HCT116 (cell line): ENCODE results near the gene PJA1.

ENCODE experiments used
- POLR2A ChIP-seq: IDR thresholded peaks from 2 replicates; pipeline ENCODE4 v1.7.0; 2011; ENCODE audit warnings: borderline replicate concordance; ENCODE audit not compliant: insufficient read depth, insufficient read length; ENCODE audit errors: extremely low read depth
- POLR2AphosphoS5 ChIP-seq: IDR thresholded peaks from 2 replicates; pipeline ENCODE4 v1.6.1; 2011; ENCODE audit warnings: mild to moderate bottlenecking, low read depth, low read length, moderate library complexity
- TF ChIP-seq, protein P1 (sequence below), 3 experiments: fragments of 200-600 bp in 1 of 3; sonication (generic) in 1 of 3; IDR thresholded peaks in 2 of 3; conservative IDR thresholded peaks in 1 of 3; 2 replicates each; pipeline ENCODE4 v1.5.1; 2012 to 2017; ENCODE audit warnings: low read depth in 2 of 3, low read length in 2 of 3, antibody characterized with exemption in 1 of 3, borderline replicate concordance in 1 of 3, control low read depth in 1 of 3, mild to moderate bottlenecking in 1 of 3, mixed read lengths in 1 of 3, mixed run types in 1 of 3, moderate library complexity in 1 of 3; ENCODE audit not compliant: insufficient read depth in 1 of 3

DNA sequence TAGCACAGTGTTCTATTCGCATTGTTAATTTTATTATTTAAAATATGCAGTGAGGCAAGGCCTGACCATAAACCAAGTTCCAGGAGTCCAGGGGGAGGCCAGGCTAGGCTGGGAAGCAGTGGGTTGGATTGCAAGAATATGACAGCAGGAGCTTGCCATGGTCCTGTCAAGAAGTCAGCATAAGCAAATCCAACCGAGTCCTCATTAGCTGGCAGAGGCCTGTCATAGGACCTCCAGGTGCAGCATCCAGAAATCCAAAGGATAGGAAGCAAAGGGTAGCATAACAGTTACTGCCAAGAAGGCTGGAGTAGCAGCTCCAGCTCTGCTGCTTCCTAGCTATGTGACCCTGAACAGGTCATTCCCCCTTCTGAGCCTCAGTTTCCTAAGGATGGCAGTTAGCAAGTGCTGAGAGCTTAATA is 13.4 kb downstream of the PJA1 start:
- TF ChIP-seq, protein P1, sequence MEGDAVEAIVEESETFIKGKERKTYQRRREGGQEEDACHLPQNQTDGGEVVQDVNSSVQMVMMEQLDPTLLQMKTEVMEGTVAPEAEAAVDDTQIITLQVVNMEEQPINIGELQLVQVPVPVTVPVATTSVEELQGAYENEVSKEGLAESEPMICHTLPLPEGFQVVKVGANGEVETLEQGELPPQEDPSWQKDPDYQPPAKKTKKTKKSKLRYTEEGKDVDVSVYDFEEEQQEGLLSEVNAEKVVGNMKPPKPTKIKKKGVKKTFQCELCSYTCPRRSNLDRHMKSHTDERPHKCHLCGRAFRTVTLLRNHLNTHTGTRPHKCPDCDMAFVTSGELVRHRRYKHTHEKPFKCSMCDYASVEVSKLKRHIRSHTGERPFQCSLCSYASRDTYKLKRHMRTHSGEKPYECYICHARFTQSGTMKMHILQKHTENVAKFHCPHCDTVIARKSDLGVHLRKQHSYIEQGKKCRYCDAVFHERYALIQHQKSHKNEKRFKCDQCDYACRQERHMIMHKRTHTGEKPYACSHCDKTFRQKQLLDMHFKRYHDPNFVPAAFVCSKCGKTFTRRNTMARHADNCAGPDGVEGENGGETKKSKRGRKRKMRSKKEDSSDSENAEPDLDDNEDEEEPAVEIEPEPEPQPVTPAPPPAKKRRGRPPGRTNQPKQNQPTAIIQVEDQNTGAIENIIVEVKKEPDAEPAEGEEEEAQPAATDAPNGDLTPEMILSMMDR (IDR thresholded peaks at IDR 0.05 in 2 of 3, conservative IDR thresholded peaks at IDR 0.05 in 1 of 3; ENCODE audit: borderline replicate concordance in 1 of 3, insufficient read depth in 1 of 3, low read depth in 2 of 3, low read length in 2 of 3), result no peak
- TF ChIP-seq POLR2A (no peak), POLR2AphosphoS5 (no peak)
